Measurements from ENCODE around the gene MADCAM1. TPM values are rescaled to one million over a fixed set of nuclear protein-coding genes. Genes with fewer than 3 reads are reported as not detected.
A peak's percentile ranks its signal among the peaks of the same experiment; 100 is the strongest.

Gene MADCAM1
- total and polyA plus RNA-seq, 10 of the 15 experiments (the other 5 are each of a cell fraction or from before 2014, with no cell fraction given): 0.06 to 0.32 (median 0.31) TPM; not detected in 5

DNA sequence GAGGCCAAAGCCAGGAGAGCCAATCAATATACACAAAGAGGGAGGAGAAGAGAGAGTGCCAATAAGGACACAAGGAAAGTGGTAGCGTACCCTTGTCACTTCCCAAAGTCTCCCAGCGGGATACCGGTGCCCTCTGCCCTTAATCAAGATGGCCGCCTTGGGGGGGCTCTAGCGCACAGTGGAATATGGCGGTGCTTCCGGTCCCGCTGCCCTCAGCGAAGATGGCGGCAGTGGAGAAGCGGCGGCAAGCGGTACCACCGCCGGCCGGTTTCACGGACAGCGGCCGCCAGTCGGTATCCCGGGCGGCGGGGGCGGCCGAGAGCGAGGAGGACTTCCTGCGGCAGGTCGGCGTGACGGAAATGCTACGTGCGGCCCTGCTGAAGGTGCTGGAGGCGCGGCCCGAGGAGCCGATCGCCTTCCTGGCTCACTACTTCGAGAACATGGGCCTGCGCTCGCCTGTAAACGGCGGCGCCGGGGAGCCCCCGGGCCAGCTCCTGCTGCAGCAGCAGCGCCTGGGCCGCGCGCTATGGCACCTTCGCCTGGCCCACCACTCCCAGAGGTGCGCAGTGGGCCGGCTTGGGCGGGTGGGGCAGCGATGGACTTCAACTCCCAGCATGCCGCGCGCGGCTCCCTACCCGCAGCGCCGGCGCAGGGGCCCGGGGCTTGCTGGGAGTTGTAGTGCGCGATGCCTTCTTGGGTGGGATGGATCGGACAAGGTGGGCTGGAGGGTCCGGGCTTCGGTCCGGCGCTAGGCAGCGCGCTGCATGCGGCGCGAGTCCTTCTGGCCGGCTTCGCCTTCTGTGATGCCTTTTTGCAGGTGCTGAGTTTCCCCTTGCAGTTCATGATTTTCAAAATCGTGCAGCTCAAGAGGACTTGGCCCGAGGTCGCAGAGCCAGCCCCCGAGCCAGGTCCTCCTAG, 11.3 kb downstream of the MADCAM1 start, which contains the start of gene TPGS1 (continued):
- TF ChIP-seq, protein P1, sequence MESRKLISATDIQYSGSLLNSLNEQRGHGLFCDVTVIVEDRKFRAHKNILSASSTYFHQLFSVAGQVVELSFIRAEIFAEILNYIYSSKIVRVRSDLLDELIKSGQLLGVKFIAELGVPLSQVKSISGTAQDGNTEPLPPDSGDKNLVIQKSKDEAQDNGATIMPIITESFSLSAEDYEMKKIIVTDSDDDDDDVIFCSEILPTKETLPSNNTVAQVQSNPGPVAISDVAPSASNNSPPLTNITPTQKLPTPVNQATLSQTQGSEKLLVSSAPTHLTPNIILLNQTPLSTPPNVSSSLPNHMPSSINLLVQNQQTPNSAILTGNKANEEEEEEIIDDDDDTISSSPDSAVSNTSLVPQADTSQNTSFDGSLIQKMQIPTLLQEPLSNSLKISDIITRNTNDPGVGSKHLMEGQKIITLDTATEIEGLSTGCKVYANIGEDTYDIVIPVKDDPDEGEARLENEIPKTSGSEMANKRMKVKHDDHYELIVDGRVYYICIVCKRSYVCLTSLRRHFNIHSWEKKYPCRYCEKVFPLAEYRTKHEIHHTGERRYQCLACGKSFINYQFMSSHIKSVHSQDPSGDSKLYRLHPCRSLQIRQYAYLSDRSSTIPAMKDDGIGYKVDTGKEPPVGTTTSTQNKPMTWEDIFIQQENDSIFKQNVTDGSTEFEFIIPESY (IDR thresholded peaks at IDR 0.05): no peak

DNA sequence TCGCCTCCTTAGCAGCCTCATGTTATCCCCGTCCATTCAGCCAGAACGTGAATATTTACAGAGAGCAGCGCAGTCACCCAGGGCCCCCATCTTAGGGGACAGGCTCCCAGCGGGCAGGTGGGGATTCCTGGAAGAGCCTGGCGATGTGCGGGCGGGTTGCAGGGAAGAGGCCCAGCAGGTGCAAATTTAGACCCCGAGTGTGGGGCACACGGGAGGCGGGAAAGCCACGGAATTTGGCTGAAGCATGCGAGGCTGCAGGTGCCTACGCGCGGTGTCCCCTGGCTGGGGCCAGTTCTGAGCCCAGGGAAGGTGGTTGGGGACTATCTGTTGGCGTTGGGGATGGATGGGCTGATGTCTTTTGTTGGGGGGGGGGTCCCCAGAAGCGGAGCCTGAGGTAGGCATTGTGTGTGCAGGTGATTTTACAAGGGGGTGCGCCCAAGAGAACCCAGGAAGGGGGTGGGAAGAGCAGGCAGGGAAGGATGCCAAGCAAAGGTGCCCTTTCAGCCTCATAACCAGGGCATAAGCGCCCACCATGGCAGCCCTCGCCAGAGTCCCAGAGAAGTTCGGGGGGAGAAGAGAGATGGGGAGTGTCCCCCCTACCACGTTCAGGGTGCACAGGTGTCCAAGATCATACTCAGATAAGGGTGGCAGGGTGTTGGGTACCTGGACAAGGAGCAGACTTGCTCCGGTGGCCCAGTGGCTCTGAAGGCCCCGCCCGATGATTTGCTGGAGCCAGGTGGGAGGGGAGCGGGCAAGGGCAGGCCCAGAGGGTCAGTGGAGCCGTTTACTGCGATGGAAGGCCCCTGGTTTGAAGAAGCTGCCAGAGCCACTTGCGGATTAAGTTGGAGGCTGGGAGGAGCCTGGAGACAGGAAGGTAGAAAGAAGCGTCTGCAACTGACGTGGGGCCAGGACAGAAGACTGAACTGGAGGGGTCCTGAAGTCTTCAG, 12.2 kb downstream of the MADCAM1 start:
- BruUV-seq (replicated peaks): TSS peak; percentile 81
- peaks cover 17% of the 10 kb centered on the region for H3K4me1 ChIP-seq (ENCODE audit: control insufficient read depth, insufficient read depth, low read length)
- H3K4me2 ChIP-seq (ENCODE audit: control insufficient read depth, insufficient read depth): peak overlapping the region; percentile 96
- 45% methylated on average over 29 of the region's 32 CpGs for WGBS (ENCODE audit: insufficient coverage, insufficient replicate concordance, low lambda C conversion rate, missing lambda C conversion rate)
- peak overlapping the region; percentile 89 for H3K4me3 ChIP-seq
- no peaks in the 10 kb centered on the region for H3K36me3 ChIP-seq (ENCODE audit: control insufficient read depth in 2 of 2, insufficient read depth in 2 of 2, low read length in 1 of 2)
- H2AFZ ChIP-seq (ENCODE audit: control insufficient read depth, low read depth, low read length): peak overlapping the region; percentile 29
- no peaks in the 10 kb centered on the region; the same call in 2 of the 3 replicates for H3K9me3 ChIP-seq (replicated peaks; ENCODE audit: control insufficient read depth, insufficient read depth, low read length)
- ChIA-PET RAD21 (ENCODE audit: unreplicated experiment) (no interaction called here), POLR2A (no interaction called here), SMC1A (ENCODE audit: uncharacterized antibody, unreplicated experiment) (interaction anchor here (0.6 to 1.8 kb wide), 2 partner anchors 66 to 125 kb away, joined by 3 to 4 read pairs; partner anchors contain the start of gene POLRMT), CTCF (interaction anchor here (3.6 kb wide), 1 partner anchor 22 kb away, joined by 42 read pairs; the partner anchor contains the start of gene CDC34)
- peak overlapping the region; percentile 89 for H3K9ac ChIP-seq (ENCODE audit: control insufficient read depth, insufficient read depth, low read length)
- H4K20me1 ChIP-seq (ENCODE audit: control insufficient read depth, insufficient read depth): no peaks in the 10 kb centered on the region
- FAIRE-seq (no peak), ATAC-seq (no peak), DNase-seq (ENCODE audit: low read depth, low spot score) (no peak)
- H3K79me2 ChIP-seq (ENCODE audit: control insufficient read depth, insufficient read depth, low read length): peaks cover 6% of the 10 kb centered on the region
- intact Hi-C loops (cut with micrococcal nuclease; ENCODE audit: unreplicated experiment): no loop called here
- in situ Hi-C loops (cut with MboI): no loop called here
- no peak overlapping the region for H3K27ac ChIP-seq (ENCODE audit: control insufficient read depth, insufficient read depth)
- H3K27me3 ChIP-seq (replicated peaks in 1 of 2; ENCODE audit: control insufficient read depth in 2 of 2, insufficient read depth in 2 of 2, low read length in 1 of 2): no peaks in the 10 kb centered on the region
- TF ChIP-seq MEF2A (IDR thresholded peaks at IDR 0.05; ENCODE audit: insufficient read depth, low read depth, low read length) (no peak), ESRRA (IDR thresholded peaks at IDR 0.05; ENCODE audit: low read length) (no peak), HDAC6 (IDR thresholded peaks at IDR 0.05; ENCODE audit: unreplicated experiment) (no peak)
- TF ChIP-seq, protein P2, sequence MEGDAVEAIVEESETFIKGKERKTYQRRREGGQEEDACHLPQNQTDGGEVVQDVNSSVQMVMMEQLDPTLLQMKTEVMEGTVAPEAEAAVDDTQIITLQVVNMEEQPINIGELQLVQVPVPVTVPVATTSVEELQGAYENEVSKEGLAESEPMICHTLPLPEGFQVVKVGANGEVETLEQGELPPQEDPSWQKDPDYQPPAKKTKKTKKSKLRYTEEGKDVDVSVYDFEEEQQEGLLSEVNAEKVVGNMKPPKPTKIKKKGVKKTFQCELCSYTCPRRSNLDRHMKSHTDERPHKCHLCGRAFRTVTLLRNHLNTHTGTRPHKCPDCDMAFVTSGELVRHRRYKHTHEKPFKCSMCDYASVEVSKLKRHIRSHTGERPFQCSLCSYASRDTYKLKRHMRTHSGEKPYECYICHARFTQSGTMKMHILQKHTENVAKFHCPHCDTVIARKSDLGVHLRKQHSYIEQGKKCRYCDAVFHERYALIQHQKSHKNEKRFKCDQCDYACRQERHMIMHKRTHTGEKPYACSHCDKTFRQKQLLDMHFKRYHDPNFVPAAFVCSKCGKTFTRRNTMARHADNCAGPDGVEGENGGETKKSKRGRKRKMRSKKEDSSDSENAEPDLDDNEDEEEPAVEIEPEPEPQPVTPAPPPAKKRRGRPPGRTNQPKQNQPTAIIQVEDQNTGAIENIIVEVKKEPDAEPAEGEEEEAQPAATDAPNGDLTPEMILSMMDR (IDR thresholded peaks at IDR 0.05 in 2 of 3, conservative IDR thresholded peaks at IDR 0.05 in 1 of 3; ENCODE audit: control insufficient read depth in 2 of 3, extremely low read depth in 1 of 3, insufficient read depth in 1 of 3, low read depth in 3 of 3, low read length in 3 of 3): no peak
- TF ChIP-seq, protein P3, sequence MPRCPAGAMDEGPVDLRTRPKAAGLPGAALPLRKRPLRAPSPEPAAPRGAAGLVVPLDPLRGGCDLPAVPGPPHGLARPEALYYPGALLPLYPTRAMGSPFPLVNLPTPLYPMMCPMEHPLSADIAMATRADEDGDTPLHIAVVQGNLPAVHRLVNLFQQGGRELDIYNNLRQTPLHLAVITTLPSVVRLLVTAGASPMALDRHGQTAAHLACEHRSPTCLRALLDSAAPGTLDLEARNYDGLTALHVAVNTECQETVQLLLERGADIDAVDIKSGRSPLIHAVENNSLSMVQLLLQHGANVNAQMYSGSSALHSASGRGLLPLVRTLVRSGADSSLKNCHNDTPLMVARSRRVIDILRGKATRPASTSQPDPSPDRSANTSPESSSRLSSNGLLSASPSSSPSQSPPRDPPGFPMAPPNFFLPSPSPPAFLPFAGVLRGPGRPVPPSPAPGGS (IDR thresholded peaks at IDR 0.05; ENCODE audit: borderline replicate concordance, insufficient read depth, low read depth, low read length, poor library complexity, severe bottlenecking): no peak
- TF ChIP-seq, protein P4, sequence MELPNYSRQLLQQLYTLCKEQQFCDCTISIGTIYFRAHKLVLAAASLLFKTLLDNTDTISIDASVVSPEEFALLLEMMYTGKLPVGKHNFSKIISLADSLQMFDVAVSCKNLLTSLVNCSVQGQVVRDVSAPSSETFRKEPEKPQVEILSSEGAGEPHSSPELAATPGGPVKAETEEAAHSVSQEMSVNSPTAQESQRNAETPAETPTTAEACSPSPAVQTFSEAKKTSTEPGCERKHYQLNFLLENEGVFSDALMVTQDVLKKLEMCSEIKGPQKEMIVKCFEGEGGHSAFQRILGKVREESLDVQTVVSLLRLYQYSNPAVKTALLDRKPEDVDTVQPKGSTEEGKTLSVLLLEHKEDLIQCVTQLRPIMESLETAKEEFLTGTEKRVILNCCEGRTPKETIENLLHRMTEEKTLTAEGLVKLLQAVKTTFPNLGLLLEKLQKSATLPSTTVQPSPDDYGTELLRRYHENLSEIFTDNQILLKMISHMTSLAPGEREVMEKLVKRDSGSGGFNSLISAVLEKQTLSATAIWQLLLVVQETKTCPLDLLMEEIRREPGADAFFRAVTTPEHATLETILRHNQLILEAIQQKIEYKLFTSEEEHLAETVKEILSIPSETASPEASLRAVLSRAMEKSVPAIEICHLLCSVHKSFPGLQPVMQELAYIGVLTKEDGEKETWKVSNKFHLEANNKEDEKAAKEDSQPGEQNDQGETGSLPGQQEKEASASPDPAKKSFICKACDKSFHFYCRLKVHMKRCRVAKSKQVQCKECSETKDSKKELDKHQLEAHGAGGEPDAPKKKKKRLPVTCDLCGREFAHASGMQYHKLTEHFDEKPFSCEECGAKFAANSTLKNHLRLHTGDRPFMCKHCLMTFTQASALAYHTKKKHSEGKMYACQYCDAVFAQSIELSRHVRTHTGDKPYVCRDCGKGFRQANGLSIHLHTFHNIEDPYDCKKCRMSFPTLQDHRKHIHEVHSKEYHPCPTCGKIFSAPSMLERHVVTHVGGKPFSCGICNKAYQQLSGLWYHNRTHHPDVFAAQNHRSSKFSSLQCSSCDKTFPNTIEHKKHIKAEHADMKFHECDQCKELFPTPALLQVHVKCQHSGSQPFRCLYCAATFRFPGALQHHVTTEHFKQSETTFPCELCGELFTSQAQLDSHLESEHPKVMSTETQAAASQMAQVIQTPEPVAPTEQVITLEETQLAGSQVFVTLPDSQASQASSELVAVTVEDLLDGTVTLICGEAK (IDR thresholded peaks at IDR 0.05; ENCODE audit: borderline replicate concordance): no peak
